Measurements from ENCODE around the gene KLHDC10.

DNA sequence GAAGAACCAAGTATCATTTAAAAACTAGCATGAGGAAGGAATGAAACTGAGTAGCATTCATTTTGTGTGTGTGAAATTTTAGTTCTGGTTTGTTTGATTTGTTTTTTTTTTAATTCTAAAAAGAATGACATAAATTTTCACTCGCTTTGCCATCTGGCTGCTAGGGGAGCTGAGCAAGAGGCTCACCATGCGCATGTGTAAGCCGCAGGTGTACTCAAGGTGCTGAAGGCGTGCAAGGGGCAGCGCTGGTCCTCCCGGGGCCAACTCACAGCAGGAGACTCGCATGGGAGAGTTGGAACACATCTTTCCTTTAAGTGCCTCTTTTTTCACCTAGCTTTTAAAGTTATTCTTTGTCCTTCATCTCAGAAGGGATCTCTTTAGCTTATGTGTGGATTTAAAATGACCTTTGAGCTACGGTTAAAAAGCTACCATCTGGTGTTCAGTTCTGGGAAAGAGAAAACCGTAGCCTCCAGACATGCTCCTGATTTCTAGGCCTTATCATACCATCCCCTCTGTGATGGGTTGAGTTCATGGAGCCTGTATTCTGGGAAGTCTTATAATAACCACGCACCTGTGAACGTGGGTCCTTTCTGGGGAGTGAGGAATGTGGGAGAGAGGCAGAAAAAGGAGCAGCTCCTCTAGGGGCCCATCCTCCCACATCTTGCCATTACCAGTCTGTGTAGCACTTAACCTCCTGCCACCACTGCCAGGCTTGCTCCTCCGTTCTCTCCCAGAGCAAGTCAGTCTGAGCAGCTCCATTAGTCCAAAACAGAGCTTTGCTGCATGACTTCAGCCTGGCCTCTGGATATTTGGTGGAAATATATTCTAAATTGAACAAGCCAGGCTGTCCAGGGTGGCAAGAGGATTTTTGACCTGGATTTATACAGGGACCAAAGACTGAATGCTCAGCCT lies 61.9 kb downstream of the KLHDC10 start:
- TF ChIP-seq ZBTB21 (CRISPR knock-in tag; IDR thresholded peaks at IDR 0.05) (no peak), ETS1 (CRISPR knock-in tag; IDR thresholded peaks at IDR 0.05) (no peak), ZNF33B (CRISPR knock-in tag; IDR thresholded peaks at IDR 0.05) (no peak), ZNF746 (CRISPR knock-in tag; IDR thresholded peaks at IDR 0.05) (no peak), YY1 (IDR thresholded peaks at IDR 0.05; ENCODE audit: insufficient read depth, insufficient replicate concordance, low read depth, low read length) (no peak), STAG1 (CRISPR knock-in tag; IDR thresholded peaks at IDR 0.05) (no peak), GABPA (IDR thresholded peaks at IDR 0.05; ENCODE audit: low read depth, low read length) (no peak), GABPA (CRISPR knock-in tag; IDR thresholded peaks at IDR 0.05; ENCODE audit: low read depth) (no peak), ZNF792 (CRISPR knock-in tag; IDR thresholded peaks at IDR 0.05) (no peak)
- TF ChIP-seq, protein P1, sequence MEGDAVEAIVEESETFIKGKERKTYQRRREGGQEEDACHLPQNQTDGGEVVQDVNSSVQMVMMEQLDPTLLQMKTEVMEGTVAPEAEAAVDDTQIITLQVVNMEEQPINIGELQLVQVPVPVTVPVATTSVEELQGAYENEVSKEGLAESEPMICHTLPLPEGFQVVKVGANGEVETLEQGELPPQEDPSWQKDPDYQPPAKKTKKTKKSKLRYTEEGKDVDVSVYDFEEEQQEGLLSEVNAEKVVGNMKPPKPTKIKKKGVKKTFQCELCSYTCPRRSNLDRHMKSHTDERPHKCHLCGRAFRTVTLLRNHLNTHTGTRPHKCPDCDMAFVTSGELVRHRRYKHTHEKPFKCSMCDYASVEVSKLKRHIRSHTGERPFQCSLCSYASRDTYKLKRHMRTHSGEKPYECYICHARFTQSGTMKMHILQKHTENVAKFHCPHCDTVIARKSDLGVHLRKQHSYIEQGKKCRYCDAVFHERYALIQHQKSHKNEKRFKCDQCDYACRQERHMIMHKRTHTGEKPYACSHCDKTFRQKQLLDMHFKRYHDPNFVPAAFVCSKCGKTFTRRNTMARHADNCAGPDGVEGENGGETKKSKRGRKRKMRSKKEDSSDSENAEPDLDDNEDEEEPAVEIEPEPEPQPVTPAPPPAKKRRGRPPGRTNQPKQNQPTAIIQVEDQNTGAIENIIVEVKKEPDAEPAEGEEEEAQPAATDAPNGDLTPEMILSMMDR (CRISPR knock-in tag; IDR thresholded peaks at IDR 0.05), result no peak
- TF ChIP-seq, protein P2, sequence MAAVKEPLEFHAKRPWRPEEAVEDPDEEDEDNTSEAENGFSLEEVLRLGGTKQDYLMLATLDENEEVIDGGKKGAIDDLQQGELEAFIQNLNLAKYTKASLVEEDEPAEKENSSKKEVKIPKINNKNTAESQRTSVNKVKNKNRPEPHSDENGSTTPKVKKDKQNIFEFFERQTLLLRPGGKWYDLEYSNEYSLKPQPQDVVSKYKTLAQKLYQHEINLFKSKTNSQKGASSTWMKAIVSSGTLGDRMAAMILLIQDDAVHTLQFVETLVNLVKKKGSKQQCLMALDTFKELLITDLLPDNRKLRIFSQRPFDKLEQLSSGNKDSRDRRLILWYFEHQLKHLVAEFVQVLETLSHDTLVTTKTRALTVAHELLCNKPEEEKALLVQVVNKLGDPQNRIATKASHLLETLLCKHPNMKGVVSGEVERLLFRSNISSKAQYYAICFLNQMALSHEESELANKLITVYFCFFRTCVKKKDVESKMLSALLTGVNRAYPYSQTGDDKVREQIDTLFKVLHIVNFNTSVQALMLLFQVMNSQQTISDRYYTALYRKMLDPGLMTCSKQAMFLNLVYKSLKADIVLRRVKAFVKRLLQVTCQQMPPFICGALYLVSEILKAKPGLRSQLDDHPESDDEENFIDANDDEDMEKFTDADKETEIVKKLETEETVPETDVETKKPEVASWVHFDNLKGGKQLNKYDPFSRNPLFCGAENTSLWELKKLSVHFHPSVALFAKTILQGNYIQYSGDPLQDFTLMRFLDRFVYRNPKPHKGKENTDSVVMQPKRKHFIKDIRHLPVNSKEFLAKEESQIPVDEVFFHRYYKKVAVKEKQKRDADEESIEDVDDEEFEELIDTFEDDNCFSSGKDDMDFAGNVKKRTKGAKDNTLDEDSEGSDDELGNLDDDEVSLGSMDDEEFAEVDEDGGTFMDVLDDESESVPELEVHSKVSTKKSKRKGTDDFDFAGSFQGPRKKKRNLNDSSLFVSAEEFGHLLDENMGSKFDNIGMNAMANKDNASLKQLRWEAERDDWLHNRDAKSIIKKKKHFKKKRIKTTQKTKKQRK (IDR thresholded peaks at IDR 0.05; ENCODE audit: low read length), result no peak
